ENCODE results near the gene ZNF687. TPM values are rescaled to one million over a fixed set of nuclear protein-coding genes. Genes with fewer than 3 reads are reported as not detected.

ZNF687 gene
- total RNA-seq, 1 experiment from 2014 or later: 34.3 TPM

- Histone ChIP-seq H3K36me3 (ENCODE audit: control insufficient read depth in 1 of 2, insufficient read depth in 2 of 2, low read length in 2 of 2) (peaks cover 4 to 20% of the 10 kb centered on the region in 2 experiments; a peak in 3 of 4 replicates), H3K4me2 (ENCODE audit: low read length) (no peak overlapping the region), H4K20me1 (ENCODE audit: insufficient read depth) (no peaks in the 10 kb centered on the region), H3K79me2 (ENCODE audit: insufficient read depth, low read length) (no peaks in the 10 kb centered on the region), H3K9me2 (ENCODE audit: insufficient read depth) (no peaks in the 10 kb centered on the region), H3K9ac (ENCODE audit: low read length) (no peak overlapping the region), H3K9me3 (ENCODE audit: control insufficient read depth in 1 of 2, insufficient read depth in 1 of 2, low read depth in 1 of 2, low read length in 2 of 2) (no peaks in the 10 kb centered on the region), H3K27ac (ENCODE audit: low read depth, low read length) (no peak overlapping the region), H3K4me1 (ENCODE audit: control insufficient read depth in 1 of 2, insufficient read depth in 2 of 2, low read length in 2 of 2) (no peaks in the 10 kb centered on the region), H2AFZ (ENCODE audit: low read depth, low read length, poor library complexity, severe bottlenecking) (no peak overlapping the region), H3K4me3 (replicated peaks in 1 of 2; ENCODE audit: low read depth in 1 of 2, low read length in 2 of 2) (no peak overlapping the region), H3K27me3 (ENCODE audit: insufficient read depth, low read length) (no peaks in the 10 kb centered on the region)
- intact Hi-C loops (cut with micrococcal nuclease): no loop called here
- DNase-seq (ENCODE audit: low read depth, low spot score) (no peak), ATAC-seq (no peak)
- ChIA-PET POLR2A (interaction anchor here (1.1 to 1.7 kb wide), 2 partner anchors 10 to 12 kb away, joined by 4 to 7 read pairs; partner anchors contain the start of gene ZNF687), CTCF (no interaction called here), RAD21 (ENCODE audit: low non-redundant PET in 1 of 2, low total read pairs in 2 of 2, uncharacterized antibody in 2 of 2, unreplicated experiment in 2 of 2) (interaction anchor here in 1 of 2 experiments (0.6 kb wide), 1 partner anchor 34 kb away, joined by 3 read pairs; the partner anchor contains the start of gene PI4KB)
- BruUV-seq (replicated peaks): no TSS peak
- TF ChIP-seq TCF7L2 (IDR thresholded peaks at IDR 0.05; ENCODE audit: borderline replicate concordance, extremely low read depth, insufficient read depth, insufficient read length): no peak
- TF ChIP-seq FOSL1 (IDR thresholded peaks at IDR 0.05; ENCODE audit: low read depth): no peak
- no peak for TF ChIP-seq ATF3 (IDR thresholded peaks at IDR 0.05)
- TF ChIP-seq SIN3A (IDR thresholded peaks at IDR 0.05; ENCODE audit: low read depth): no peak
- TF ChIP-seq EZH2 (IDR thresholded peaks at IDR 0.05): no peak
- no peak for TF ChIP-seq CEBPB (IDR thresholded peaks at IDR 0.05; ENCODE audit: low read depth)
- no peak for TF ChIP-seq POLR2AphosphoS5 (IDR thresholded peaks at IDR 0.05; ENCODE audit: low read depth, low read length)
- no peak for TF ChIP-seq SRF (IDR thresholded peaks at IDR 0.05; ENCODE audit: low read depth)
- no peak for TF ChIP-seq SP1 (IDR thresholded peaks at IDR 0.05; ENCODE audit: low read depth)
- no peak for TF ChIP-seq YY1 (IDR thresholded peaks at IDR 0.05; ENCODE audit: extremely low read depth, insufficient replicate concordance, low read depth, low read length)
Measured at GRCh38 chr1:151293093-151293492, 11.0 kb downstream of the ZNF687 start.

Measured in HCT116 (cell line).